AG09309 (cell line): Measurements from ENCODE around the gene GLCCI1.
A peak's percentile ranks its signal among the peaks of the same experiment; 100 is the strongest.
"Not testable (repeated sequence)": the region's sequence is repeated elsewhere in the genome, so short reads cannot be mapped to it uniquely, and the experiment has no call there.

Experiments used
- DNase-seq: peaks from one replicate; pipeline ENCODE4 v3.0.0-alpha.2; 2010; ENCODE audit warnings: low read depth
- H3K4me3 ChIP-seq: 2 replicates; pipeline ENCODE4 v1.5.1; 2011; ENCODE audit warnings: mild to moderate bottlenecking, low read depth, low read length, moderate library complexity; ENCODE audit not compliant: control insufficient read depth
- CTCF ChIP-seq: IDR thresholded peaks from 2 replicates; pipeline ENCODE4 v1.5.1; 2011; ENCODE audit warnings: mild to moderate bottlenecking, low read depth, low read length, inconsistent platforms; ENCODE audit not compliant: insufficient read depth, control insufficient read depth; ENCODE audit errors: missing control alignments

Gene GLCCI1

GRCh38 chr7:8035647-8036518 lies 67.3 kb downstream of the GLCCI1 start:
- peak; percentile 48 for TF ChIP-seq CTCF
- H3K4me3 ChIP-seq: no peak overlapping the region
- DNase-seq: no peak

GRCh38 chr7:8037151-8037550 lies 68.6 kb downstream of the GLCCI1 start:
- H3K4me3 ChIP-seq: no peak overlapping the region
- DNase-seq: no peak
- TF ChIP-seq CTCF: no peak

- no peak for TF ChIP-seq CTCF
- no peak overlapping the region for H3K4me3 ChIP-seq
- DNase-seq: no peak
Measured at GRCh38 chr7:8040768-8041369, 72.3 kb downstream of the GLCCI1 start.

GRCh38 chr7:8042796-8043535 lies 74.4 kb downstream of the GLCCI1 start:
- no peak for TF ChIP-seq CTCF
- H3K4me3 ChIP-seq: no peak overlapping the region
- DNase-seq: no peak

- no peak for TF ChIP-seq CTCF
- no peak overlapping the region for H3K4me3 ChIP-seq
- DNase-seq: no peak
Measured at GRCh38 chr7:8044761-8045430, 76.3 kb downstream of the GLCCI1 start.

GRCh38 chr7:8048067-8048466 lies 79.5 kb downstream of the GLCCI1 start:
- H3K4me3 ChIP-seq: not testable (repeated sequence)

More at GRCh38 chr7:8048067-8048466, 79.5 kb downstream of the GLCCI1 start:
- DNase-seq: not testable (repeated sequence)
